HFFc6 (cell line): ENCODE results near the gene PRTN3. TPM values are rescaled to one million over a fixed set of nuclear protein-coding genes. Genes with fewer than 3 reads are reported as not detected.

Source experiments
- DNase-seq: peaks from one replicate; pipeline ENCODE4 v3.0.0-alpha.2; 2018
- H3K27ac Mint-ChIP-seq: 2 replicates; pipeline ENCODE4 v1.8.0; 2020; ENCODE audit warnings: mild to moderate bottlenecking, mixed read lengths
- H3K27me3 Mint-ChIP-seq: 2 replicates; pipeline ENCODE4 v1.8.0; 2021; ENCODE audit warnings: mild to moderate bottlenecking, moderate library complexity, mixed read lengths; ENCODE audit not compliant: insufficient read depth
- H3K36me3 Mint-ChIP-seq: 2 replicates; pipeline ENCODE4 v1.8.0; 2021; ENCODE audit warnings: low read depth, mixed read lengths
- H3K4me1 Mint-ChIP-seq: 2 replicates; pipeline ENCODE4 v1.8.0; 2020; ENCODE audit warnings: low read depth, mixed read lengths
- H3K4me3 Mint-ChIP-seq: 2 replicates; pipeline ENCODE4 v1.8.0; 2020; ENCODE audit warnings: mild to moderate bottlenecking, moderate library complexity, mixed read lengths
- H3K9me3 Mint-ChIP-seq: 2 replicates; pipeline ENCODE4 v1.8.0; 2020; ENCODE audit warnings: mild to moderate bottlenecking, mixed read lengths
- CTCF ChIP-seq: fragments of 200-600 bp; sonication (generic); IDR thresholded peaks from 2 replicates; pipeline ENCODE4 v1.5.0; 2021; ENCODE audit warnings: antibody characterized with exemption, mild to moderate bottlenecking
- total RNA-seq, 6 experiments: library from RNA; stranded (reverse); fragmentation: NEBNext Ultra II Directional; extraction: Animal tissue kit (Norgen Biotek cat#: 25700); gene quantifications; 2 replicates in 1 of 6; 3 replicates in 5 of 6; pipeline ENCODE4 v1.2.3, GENCODE V29; 2021

The PRTN3 gene
- total RNA-seq, 6 experiments from 2014 or later: not detected

GRCh38 chr19:867855-868457 lies 27.2 kb downstream of the PRTN3 start:
- DNase-seq: no peak
- no peak overlapping the region for H3K4me3 Mint-ChIP-seq
- H3K27ac Mint-ChIP-seq: peak overlapping the region; percentile 63
- peaks cover 9% of the 10 kb centered on the region for H3K36me3 Mint-ChIP-seq
- H3K9me3 Mint-ChIP-seq: no peaks in the 10 kb centered on the region
- no peak for TF ChIP-seq CTCF
- H3K27me3 Mint-ChIP-seq: peaks cover 7% of the 10 kb centered on the region
- H3K4me1 Mint-ChIP-seq: peaks cover 16% of the 10 kb centered on the region

GRCh38 chr19:868458-869244 lies 27.9 kb downstream of the PRTN3 start:
- Mint-ChIP-seq H3K36me3 (peaks cover 9% of the 10 kb centered on the region), H3K27me3 (peaks cover 9% of the 10 kb centered on the region), H3K9me3 (no peaks in the 10 kb centered on the region), H3K4me1 (peaks cover 16% of the 10 kb centered on the region), H3K27ac (peak overlapping the region; percentile 91), H3K4me3 (no peak overlapping the region)
- no peak for DNase-seq
- no peak for TF ChIP-seq CTCF

- no peak for TF ChIP-seq CTCF
- H3K4me1 Mint-ChIP-seq: peaks cover 16% of the 10 kb centered on the region
- H3K36me3 Mint-ChIP-seq: peaks cover 9% of the 10 kb centered on the region
- H3K9me3 Mint-ChIP-seq: no peaks in the 10 kb centered on the region
- DNase-seq: peak; percentile 91
- peaks cover 9% of the 10 kb centered on the region for H3K27me3 Mint-ChIP-seq
- H3K4me3 Mint-ChIP-seq: peak overlapping the region; percentile 43
- H3K27ac Mint-ChIP-seq: peak overlapping the region; percentile 91
These were observed 28.7 kb downstream of the PRTN3 start for GRCh38 chr19:869245-870177.

GRCh38 chr19:870314-870713 lies 29.5 kb downstream of the PRTN3 start:
- Mint-ChIP-seq H3K27me3 (peaks cover 10% of the 10 kb centered on the region), H3K36me3 (peaks cover 9% of the 10 kb centered on the region), H3K27ac (peak overlapping the region; percentile 91), H3K4me3 (no peak overlapping the region), H3K9me3 (no peaks in the 10 kb centered on the region), H3K4me1 (peaks cover 16% of the 10 kb centered on the region)
- no peak for DNase-seq
- no peak for TF ChIP-seq CTCF

- Mint-ChIP-seq H3K4me3 (no peak overlapping the region), H3K27me3 (peaks cover 10% of the 10 kb centered on the region), H3K4me1 (peaks cover 16% of the 10 kb centered on the region), H3K9me3 (no peaks in the 10 kb centered on the region), H3K36me3 (peaks cover 9% of the 10 kb centered on the region), H3K27ac (no peak overlapping the region)
- no peak for TF ChIP-seq CTCF
- DNase-seq: no peak
These were observed 30.2 kb downstream of the PRTN3 start for GRCh38 chr19:870963-871401.
